NCI-H526 treated with DMSO at 0.1 percent for 48 hours (cell line): ENCODE data around the gene CHMP6.

Experiments
- DNase-seq: peaks from one replicate; lab custom pipeline; 2025; lab: John Stamatoyannopoulos, UW

Gene CHMP6

DNA sequence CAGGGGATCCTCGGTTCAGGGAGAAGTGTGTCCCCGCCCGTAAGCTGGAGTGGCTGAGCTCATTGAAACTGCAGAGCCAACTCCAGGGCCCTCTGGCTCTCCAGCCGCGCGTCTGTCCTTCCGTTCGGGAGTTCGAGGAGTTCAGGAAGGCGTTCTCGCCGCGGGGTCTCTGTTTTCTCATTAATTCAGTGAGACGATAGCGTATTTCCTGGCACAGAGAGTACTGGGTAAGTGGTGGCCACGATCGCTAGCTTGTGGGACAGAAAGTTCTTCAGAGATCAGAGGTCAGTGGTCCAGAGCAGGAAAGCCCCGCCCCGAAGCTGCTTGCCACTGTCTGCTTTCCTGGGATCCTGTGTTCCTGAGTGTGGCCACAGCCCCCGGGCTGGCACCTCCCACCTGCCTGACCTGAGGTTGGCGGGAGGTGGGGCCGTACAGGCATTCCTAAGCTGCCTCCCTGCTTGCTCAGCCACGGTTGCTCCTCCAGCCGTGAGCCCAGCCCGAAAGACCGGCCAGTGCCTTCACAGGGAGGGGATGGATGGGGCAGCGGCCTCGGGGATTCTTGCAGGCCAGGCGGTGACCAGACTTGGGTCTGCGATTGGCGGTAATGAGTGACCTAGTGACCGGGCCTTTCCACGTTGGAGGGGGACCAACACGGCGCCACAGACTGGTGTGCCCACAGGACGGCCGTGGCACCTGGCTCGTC is 52.2 kb downstream of the CHMP6 start:
- no peak for DNase-seq

DNA sequence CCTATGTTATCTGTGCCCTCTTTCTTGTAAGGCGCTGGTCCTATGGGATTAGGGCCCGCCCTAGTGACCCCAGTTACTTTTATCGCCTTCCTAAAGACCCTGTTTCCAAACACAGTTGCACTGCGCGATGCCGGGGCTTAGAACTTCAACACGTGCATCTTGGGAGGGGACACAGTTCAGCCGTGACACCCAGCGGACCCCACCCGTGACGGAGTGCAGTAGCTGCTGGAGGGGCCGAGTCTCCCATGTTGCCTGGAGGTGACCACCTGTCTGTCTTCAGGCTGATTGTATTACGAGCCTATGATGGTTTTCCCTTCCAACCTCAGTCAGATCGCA is 52.8 kb downstream of the CHMP6 start:
- no peak for DNase-seq

DNA sequence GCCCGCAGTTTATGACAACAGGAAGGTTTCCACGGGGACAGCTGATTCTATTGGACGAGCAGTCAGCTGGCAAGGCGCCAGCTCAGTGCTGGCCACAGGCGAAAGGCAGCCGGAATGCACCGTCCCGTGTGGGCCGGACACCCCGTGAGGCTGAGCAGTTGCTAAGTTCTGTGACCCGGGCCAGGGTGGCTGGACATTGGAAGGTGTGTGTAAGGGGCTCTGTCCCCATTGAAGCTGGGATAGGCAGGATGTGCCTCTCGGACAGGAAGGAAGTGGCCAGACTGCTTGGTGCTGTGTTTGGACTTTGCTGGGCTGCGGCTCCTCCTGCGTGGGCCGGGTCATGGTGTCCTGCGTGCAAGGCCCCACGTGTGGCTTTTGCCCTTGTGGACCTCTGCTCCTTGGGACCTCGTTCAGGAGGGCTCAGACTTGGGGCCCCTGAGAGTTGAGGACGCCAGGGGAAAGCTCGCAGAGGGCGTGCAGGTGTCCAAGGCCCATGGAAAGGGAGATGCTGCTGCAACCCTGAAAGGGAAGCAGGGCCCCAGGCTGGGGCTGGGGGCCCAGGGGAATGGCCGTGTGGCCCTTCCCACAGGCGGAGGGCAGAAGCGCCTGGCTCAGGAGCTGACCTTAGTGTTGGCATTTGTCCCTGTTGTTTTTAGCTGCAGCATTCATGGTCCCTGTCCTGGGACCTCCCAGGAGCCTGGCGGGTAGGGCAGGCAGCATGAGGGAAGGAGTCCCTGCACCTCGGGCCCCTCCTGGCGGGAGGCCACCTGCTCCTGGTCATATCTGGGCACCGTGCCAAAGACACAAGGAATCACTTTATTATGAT is 53.3 kb downstream of the CHMP6 start:
- DNase-seq: no peak

DNA sequence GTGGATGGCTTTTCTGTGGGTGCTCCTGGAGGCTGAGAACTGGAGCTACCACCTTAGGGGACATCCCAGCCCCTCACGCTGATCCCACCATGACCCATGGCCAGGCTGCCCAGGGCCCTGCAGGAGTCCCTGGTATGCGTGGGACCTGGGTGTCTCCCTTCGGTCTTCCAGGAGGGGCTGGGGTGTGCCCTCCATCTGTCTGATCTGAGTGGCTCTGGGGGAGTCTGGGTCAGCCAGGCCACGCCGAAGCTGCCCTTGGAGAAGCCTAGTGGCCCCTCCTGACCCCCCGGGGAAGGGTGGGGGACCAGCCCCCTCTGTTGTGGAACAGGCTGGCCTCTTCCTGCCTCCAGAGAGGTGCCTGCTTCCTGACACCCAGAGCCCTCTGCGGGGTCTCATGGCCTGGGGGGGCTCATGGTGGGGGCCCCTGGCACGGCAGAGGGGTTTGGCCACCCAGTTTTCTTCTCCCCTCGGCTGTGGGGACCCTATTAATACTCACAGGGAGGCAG is 54.0 kb downstream of the CHMP6 start:
- no peak for DNase-seq

DNA sequence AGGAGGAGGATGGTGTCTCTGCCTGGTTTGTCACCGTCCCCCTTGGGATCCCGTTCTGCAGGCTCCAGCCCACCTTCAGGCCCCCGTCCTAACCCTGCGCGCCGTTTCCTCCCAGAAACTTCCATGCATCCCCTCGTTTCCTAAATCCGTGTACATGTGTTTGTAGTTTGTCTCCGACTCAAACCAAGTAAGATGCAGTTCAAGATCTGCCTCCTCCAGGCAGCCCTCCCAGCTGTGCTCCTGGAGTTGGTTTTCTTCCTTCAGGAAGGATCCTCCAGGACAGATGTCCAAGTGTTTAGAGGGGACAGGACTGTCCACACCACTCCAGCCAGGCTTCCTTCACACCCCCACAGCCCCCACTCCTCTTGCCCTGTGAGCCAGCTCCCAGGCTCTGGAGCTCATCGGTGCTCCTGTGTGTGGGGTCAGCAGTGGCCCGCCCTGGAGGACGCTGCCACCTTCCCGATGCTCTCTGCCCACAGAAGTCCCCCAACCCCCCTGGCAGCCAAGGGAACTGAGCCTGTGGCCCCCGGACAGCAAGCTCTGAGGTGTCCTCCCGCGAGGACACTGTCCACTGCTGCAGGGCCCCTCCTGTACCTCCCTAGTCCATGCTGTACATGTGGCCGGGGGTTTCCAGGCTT is 54.6 kb downstream of the CHMP6 start:
- no peak for DNase-seq

DNA sequence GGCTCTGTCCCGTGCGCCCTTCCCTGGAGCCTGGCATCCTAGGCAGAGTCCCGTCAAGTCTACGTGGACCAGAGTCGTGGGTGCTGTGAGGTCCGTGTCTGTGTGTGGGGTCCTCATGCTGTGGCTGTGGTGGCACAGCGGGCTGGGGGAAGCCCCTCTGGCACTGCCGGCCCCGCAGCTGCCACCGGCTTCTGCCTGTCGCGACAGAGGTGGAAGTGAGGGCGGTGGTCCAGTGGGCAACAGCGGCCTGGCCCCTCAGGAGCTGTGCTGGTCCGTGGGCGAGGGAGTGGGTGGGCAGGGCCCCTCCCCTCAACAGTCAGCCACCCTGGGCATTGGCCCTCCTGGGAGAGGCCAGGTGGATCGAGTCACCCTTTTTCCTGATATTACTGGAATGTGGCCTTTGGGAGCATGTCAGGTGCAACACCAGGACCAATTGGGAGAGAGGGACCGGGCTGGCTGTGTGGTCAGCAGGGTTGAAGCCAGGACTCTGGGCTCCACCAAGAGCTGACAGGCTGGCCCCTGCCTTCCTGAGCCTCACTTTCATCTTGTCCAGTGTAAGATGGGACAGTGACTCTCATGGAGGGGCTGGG is 55.2 kb downstream of the CHMP6 start:
- no peak for DNase-seq

DNA sequence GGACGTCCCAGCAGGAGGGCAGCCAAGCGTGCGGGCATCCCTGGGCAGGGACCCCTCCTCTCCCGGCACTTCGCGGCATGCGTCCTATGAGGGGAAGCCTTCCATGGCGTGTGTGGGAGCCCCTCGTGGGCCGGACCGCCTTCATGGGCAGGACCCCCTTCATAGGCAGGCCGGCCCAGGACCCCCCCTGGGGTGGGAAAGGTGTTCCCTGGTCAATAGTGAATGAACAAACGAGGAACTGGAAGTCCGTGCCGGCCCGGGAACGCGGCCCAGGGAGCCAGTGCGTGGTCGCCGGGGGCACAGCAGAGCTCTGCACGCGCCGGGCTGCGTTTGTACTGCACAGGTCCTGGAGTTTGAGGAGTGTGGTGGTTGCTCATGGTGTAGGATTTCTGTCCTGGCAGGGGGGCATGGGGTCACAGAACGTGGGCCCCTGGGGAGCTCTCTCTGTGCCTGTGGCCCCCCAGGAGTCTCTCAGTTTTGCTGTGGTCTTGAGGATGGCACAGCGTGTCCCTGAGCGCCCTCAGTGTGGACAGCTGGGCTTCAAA is 57.3 kb downstream of the CHMP6 start:
- DNase-seq: no peak

DNA sequence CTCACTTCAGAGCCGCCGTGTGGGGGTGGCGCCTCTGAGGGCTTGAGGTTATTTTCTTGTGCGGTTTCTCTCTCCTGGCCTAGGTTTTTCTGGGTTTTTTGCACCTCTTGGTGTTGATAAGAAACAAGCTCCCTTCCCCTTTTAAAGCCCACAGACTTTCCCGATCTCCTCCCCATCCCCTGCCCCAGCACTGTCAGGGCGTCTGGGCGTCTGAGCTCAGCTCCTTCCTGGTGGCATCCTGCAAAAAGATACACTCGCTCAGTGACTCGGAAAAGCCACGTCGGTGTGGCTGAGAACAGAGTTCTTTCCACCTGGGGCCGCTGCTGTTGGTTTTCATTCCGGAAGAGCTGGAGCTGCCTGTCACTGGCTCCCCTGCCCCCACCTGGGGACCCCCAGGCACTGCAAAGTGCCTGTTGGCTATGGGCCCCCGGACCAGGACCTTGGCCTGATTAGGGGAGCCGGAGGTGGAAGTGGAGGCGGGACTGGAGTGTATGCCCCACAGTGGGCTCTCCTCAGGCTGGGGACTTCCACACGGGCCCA is 57.8 kb downstream of the CHMP6 start:
- DNase-seq: no peak
